ENCODE data around the gene HVCN1.
"Not testable (repeated sequence)": the region's sequence is repeated elsewhere in the genome, so short reads cannot be mapped to it uniquely, and the experiment has no call there.

Gene HVCN1

DNA sequence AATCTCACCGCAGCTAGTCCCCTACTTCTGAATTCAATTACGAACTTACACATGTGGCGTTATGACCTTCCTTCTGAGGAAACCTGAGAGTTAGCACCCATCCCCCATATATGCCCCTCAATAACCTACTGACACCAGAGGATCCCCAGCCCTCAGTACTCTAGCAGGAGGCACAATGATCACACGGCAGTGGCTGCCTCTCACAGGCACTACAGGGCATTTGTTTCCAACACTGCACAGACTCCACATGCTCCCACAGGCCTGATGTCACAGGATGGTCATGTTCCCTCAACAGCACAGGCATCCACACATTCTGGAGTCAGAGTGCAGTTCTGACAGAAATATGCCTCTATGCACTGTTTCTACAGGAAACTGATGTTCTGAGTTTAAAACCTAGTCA lies 36.4 kb upstream of the HVCN1 start:
- Histone ChIP-seq H3K4me1 (ENCODE audit: control insufficient read depth, insufficient read depth, low read length, unreplicated experiment) (no peaks in the 10 kb centered on the region), H3K4me3 (ENCODE audit: low read depth, low read length) (no peak overlapping the region), H3K27me3 (ENCODE audit: insufficient read depth, low read length) (no peaks in the 10 kb centered on the region), H3K36me3 (ENCODE audit: insufficient read depth, low read length) (peaks cover 38% of the 10 kb centered on the region), H2AFZ (ENCODE audit: low read length, unreplicated experiment) (no peak overlapping the region), H3K79me2 (ENCODE audit: control insufficient read depth, insufficient read depth, low read length, unreplicated experiment) (peaks cover 35% of the 10 kb centered on the region), H3K27ac (ENCODE audit: low read depth, low read length) (no peak overlapping the region)

GRCh38 chr12:110722892-110723291 lies 34.0 kb upstream of the HVCN1 start:
- not testable (repeated sequence) for H3K27ac ChIP-seq (ENCODE audit: low read depth, low read length); H3K4me1 ChIP-seq (ENCODE audit: control insufficient read depth, insufficient read depth, low read length, unreplicated experiment); H2AFZ ChIP-seq (ENCODE audit: low read length, unreplicated experiment); H3K4me3 ChIP-seq (ENCODE audit: low read depth, low read length); H3K27me3 ChIP-seq (ENCODE audit: insufficient read depth, low read length)
- H3K79me2 ChIP-seq (ENCODE audit: control insufficient read depth, insufficient read depth, low read length, unreplicated experiment) = peaks cover 21% of the 10 kb centered on the region
- H3K36me3 ChIP-seq (ENCODE audit: insufficient read depth, low read length) = peaks cover 47% of the 10 kb centered on the region

DNA sequence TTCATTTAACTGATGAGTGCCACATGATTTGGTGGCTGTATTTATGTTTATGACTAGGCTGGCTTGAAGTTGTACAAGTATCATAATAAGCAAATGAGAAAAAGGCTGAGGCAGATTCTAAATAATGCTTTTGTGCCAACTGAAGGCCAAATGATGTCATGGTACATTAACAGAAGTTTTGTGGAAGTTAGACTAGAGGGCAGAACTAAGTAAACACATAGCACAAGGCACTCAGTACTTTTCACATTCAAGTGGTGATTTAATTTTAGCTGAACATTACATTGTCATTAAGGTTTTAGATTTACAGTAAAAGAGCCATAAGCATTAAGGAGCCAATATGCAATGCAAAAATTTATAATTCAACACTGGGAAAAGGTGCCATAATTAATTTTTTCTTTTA lies 32.7 kb upstream of the HVCN1 start:
- no peaks in the 10 kb centered on the region for H3K27me3 ChIP-seq (ENCODE audit: insufficient read depth, low read length)
- peaks cover 48% of the 10 kb centered on the region for H3K36me3 ChIP-seq (ENCODE audit: insufficient read depth, low read length)
- no peak overlapping the region for H3K4me3 ChIP-seq (ENCODE audit: low read depth, low read length)
- peaks cover 12% of the 10 kb centered on the region for H3K79me2 ChIP-seq (ENCODE audit: control insufficient read depth, insufficient read depth, low read length, unreplicated experiment)
- H3K4me1 ChIP-seq (ENCODE audit: control insufficient read depth, insufficient read depth, low read length, unreplicated experiment) = no peaks in the 10 kb centered on the region
- H3K27ac ChIP-seq (ENCODE audit: low read depth, low read length) = no peak overlapping the region
- H2AFZ ChIP-seq (ENCODE audit: low read length, unreplicated experiment) = no peak overlapping the region

DNA sequence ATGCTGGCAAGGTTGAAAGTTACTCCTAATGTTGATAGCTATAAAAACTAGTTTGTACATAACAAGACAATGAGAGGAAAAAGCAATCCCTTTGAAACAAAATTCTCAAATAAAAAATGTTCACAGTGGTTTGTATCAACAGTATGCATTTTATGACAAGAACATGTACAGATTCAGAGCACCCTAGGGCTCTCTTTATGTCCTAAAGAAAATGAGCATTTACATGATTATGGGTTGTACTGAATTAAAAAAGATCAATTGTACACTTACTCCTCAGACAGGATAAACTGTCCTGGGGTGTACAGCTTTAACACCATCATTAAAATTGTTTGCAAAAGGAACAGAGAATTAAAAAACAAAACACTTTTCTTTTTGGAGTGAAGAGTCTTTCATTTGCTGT lies 31.6 kb upstream of the HVCN1 start:
- Histone ChIP-seq H3K36me3 (ENCODE audit: insufficient read depth, low read length) (peaks cover 48% of the 10 kb centered on the region), H3K79me2 (ENCODE audit: control insufficient read depth, insufficient read depth, low read length, unreplicated experiment) (peaks cover 3% of the 10 kb centered on the region)

GRCh38 chr12:110718222-110718908 lies 29.4 kb upstream of the HVCN1 start:
- Histone ChIP-seq H3K27me3 (ENCODE audit: insufficient read depth, low read length) (no peaks in the 10 kb centered on the region), H3K4me1 (ENCODE audit: control insufficient read depth, insufficient read depth, low read length, unreplicated experiment) (no peaks in the 10 kb centered on the region), H3K79me2 (ENCODE audit: control insufficient read depth, insufficient read depth, low read length, unreplicated experiment) (no peaks in the 10 kb centered on the region), H2AFZ (ENCODE audit: low read length, unreplicated experiment) (no peak overlapping the region), H3K27ac (ENCODE audit: low read depth, low read length) (no peak overlapping the region), H3K36me3 (ENCODE audit: insufficient read depth, low read length) (peaks cover 43% of the 10 kb centered on the region), H3K4me3 (ENCODE audit: low read depth, low read length) (no peak overlapping the region)

More for the DNA sequence above, 31.6 kb upstream of the HVCN1 start:
- H3K27ac ChIP-seq (ENCODE audit: low read depth, low read length) = no peak overlapping the region
- H3K4me3 ChIP-seq (ENCODE audit: low read depth, low read length) = no peak overlapping the region
- H3K4me1 ChIP-seq (ENCODE audit: control insufficient read depth, insufficient read depth, low read length, unreplicated experiment) = no peaks in the 10 kb centered on the region
- H2AFZ ChIP-seq (ENCODE audit: low read length, unreplicated experiment) = no peak overlapping the region
- H3K27me3 ChIP-seq (ENCODE audit: insufficient read depth, low read length) = no peaks in the 10 kb centered on the region

DNA sequence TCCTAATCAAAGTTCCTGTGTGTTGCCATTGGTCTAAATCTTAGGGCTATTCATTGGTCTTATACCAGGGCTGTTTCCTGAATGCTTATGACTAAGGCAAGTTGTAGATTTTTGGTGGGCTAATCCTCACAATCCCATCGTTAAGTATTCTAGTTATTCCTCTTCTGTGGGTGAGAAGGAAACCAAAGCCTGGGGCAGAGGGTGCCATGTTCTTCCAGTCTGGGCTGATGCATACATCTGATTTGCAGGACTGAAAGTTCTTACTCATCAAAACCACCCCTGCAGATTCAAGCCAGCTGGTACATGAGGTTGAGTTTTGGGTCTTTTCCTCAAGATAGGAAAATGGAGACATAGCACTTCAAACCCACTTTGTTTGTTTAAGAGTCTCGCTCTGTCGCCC lies 28.1 kb upstream of the HVCN1 start:
- Histone ChIP-seq H3K4me1 (ENCODE audit: control insufficient read depth, insufficient read depth, low read length, unreplicated experiment) (no peaks in the 10 kb centered on the region), H3K27ac (ENCODE audit: low read depth, low read length) (no peak overlapping the region), H3K79me2 (ENCODE audit: control insufficient read depth, insufficient read depth, low read length, unreplicated experiment) (no peaks in the 10 kb centered on the region), H3K36me3 (ENCODE audit: insufficient read depth, low read length) (peaks cover 35% of the 10 kb centered on the region), H2AFZ (ENCODE audit: low read length, unreplicated experiment) (no peak overlapping the region), H3K4me3 (ENCODE audit: low read depth, low read length) (no peak overlapping the region), H3K27me3 (ENCODE audit: insufficient read depth, low read length) (no peaks in the 10 kb centered on the region)

DNA sequence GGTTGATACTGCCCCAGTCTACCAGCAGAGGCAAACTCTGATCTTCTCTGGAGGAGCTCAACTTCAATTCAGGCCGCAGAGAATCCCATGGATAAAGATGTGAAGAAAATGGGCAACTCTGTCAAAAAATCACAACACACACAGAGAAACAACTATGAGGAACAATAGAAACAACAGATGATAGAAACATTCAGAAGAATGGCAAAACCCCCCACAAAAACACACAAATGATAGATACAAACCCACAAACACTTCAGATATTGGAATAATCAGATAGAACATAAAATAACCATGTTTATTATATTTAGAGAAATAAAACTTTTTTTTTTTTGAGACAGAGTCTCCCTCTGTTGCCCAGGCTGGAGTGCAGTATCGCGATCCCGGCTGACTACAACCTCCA lies 20.0 kb upstream of the HVCN1 start:
- Histone ChIP-seq H3K4me1 (ENCODE audit: control insufficient read depth, insufficient read depth, low read length, unreplicated experiment) (no peaks in the 10 kb centered on the region), H3K27ac (ENCODE audit: low read depth, low read length) (no peak overlapping the region), H3K4me3 (ENCODE audit: low read depth, low read length) (no peak overlapping the region), H2AFZ (ENCODE audit: low read length, unreplicated experiment) (no peak overlapping the region), H3K27me3 (ENCODE audit: insufficient read depth, low read length) (no peaks in the 10 kb centered on the region), H3K79me2 (ENCODE audit: control insufficient read depth, insufficient read depth, low read length, unreplicated experiment) (no peaks in the 10 kb centered on the region), H3K36me3 (ENCODE audit: insufficient read depth, low read length) (no peaks in the 10 kb centered on the region)

- Histone ChIP-seq H3K79me2 (ENCODE audit: control insufficient read depth, insufficient read depth, low read length, unreplicated experiment) (no peaks in the 10 kb centered on the region), H3K4me1 (ENCODE audit: control insufficient read depth, insufficient read depth, low read length, unreplicated experiment) (no peaks in the 10 kb centered on the region), H3K27me3 (ENCODE audit: insufficient read depth, low read length) (no peaks in the 10 kb centered on the region), H3K36me3 (ENCODE audit: insufficient read depth, low read length) (no peaks in the 10 kb centered on the region), H3K27ac (ENCODE audit: low read depth, low read length) (no peak overlapping the region), H3K4me3 (ENCODE audit: low read depth, low read length) (no peak overlapping the region), H2AFZ (ENCODE audit: low read length, unreplicated experiment) (no peak overlapping the region)
Measured at GRCh38 chr12:110705309-110705708, 16.4 kb upstream of the HVCN1 start.

DNA sequence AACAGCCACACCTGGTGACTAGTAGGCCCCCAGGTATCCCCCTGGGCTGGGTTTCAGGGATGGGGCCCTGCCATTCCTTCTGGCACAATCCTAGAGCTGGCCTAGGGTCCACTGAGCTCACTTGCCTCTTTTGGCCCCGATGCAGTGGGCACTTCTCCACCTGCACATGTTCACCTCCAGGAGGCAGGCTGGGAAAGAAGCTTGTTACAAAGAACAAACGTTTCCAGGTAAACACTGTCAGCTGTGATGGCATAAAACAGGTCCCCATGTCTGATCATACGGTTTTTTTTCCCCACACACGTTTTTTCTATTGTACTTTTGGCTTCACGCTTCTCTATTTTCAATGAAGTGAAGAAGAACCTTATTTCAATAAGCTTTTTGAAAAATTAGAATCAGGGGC lies 15.8 kb upstream of the HVCN1 start:
- H3K79me2 ChIP-seq (ENCODE audit: control insufficient read depth, insufficient read depth, low read length, unreplicated experiment) = no peaks in the 10 kb centered on the region
- no peaks in the 10 kb centered on the region for H3K4me1 ChIP-seq (ENCODE audit: control insufficient read depth, insufficient read depth, low read length, unreplicated experiment)
- H3K27me3 ChIP-seq (ENCODE audit: insufficient read depth, low read length) = no peaks in the 10 kb centered on the region
- no peaks in the 10 kb centered on the region for H3K36me3 ChIP-seq (ENCODE audit: insufficient read depth, low read length)
- H2AFZ ChIP-seq (ENCODE audit: low read length, unreplicated experiment) = no peak overlapping the region
- no peak overlapping the region for H3K4me3 ChIP-seq (ENCODE audit: low read depth, low read length)
- no peak overlapping the region for H3K27ac ChIP-seq (ENCODE audit: low read depth, low read length)

GRCh38 chr12:110704231-110704630 lies 15.3 kb upstream of the HVCN1 start:
- Histone ChIP-seq H3K79me2 (ENCODE audit: control insufficient read depth, insufficient read depth, low read length, unreplicated experiment) (no peaks in the 10 kb centered on the region), H3K4me3 (ENCODE audit: low read depth, low read length) (no peak overlapping the region), H3K4me1 (ENCODE audit: control insufficient read depth, insufficient read depth, low read length, unreplicated experiment) (no peaks in the 10 kb centered on the region), H2AFZ (ENCODE audit: low read length, unreplicated experiment) (no peak overlapping the region), H3K27me3 (ENCODE audit: insufficient read depth, low read length) (no peaks in the 10 kb centered on the region), H3K27ac (ENCODE audit: low read depth, low read length) (no peak overlapping the region), H3K36me3 (ENCODE audit: insufficient read depth, low read length) (no peaks in the 10 kb centered on the region)

DNA sequence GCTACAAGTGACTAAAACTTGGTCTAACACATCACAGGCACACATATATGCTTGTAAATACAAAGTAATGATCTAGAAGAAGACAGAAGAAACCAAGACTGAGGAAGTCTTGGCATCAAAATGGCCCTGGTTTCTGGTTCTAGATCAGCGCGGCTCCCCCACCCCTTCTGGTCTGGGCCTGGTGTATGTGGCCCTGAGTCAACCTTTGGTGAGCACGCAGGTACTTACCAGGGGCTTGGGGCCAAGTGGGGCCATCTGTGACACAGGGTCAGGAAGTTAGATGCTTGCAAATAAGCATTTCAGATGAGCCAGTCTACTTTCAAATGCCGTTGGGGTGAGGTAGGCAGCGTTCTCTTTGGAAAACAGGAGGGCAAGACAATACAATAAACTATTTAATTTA lies 13.2 kb upstream of the HVCN1 start:
- no peaks in the 10 kb centered on the region for H3K27me3 ChIP-seq (ENCODE audit: insufficient read depth, low read length)
- H2AFZ ChIP-seq (ENCODE audit: low read length, unreplicated experiment) = no peak overlapping the region
- H3K4me1 ChIP-seq (ENCODE audit: control insufficient read depth, insufficient read depth, low read length, unreplicated experiment) = no peaks in the 10 kb centered on the region
- H3K27ac ChIP-seq (ENCODE audit: low read depth, low read length) = no peak overlapping the region
- H3K36me3 ChIP-seq (ENCODE audit: insufficient read depth, low read length) = no peaks in the 10 kb centered on the region
- H3K79me2 ChIP-seq (ENCODE audit: control insufficient read depth, insufficient read depth, low read length, unreplicated experiment) = no peaks in the 10 kb centered on the region
- no peak overlapping the region for H3K4me3 ChIP-seq (ENCODE audit: low read depth, low read length)

Data from ACC112 (cell line).